Mesothelial cell of epicardium (in vitro differentiated cells): ENCODE measurements around the gene CD302. TPM values are rescaled to one million over a fixed set of nuclear protein-coding genes. Genes with fewer than 3 reads are reported as not detected.
"Not testable (repeated sequence)": the region's sequence is repeated elsewhere in the genome, so short reads cannot be mapped to it uniquely, and the experiment has no call there.

Experiments used
- DNase-seq, 2 experiments: peaks; one replicate each; pipeline ENCODE4 v3.0.0; 2021; ENCODE audit warnings: low spot score in 2 of 2; ENCODE audit not compliant: unreplicated experiment in 2 of 2
- H3K27ac Mint-ChIP-seq: 2 replicates; pipeline ENCODE4 v1.8.0; 2021; ENCODE audit warnings: mixed read lengths
- H3K27me3 Mint-ChIP-seq: 2 replicates; pipeline ENCODE4 v1.8.0; 2021; ENCODE audit warnings: low read depth, mixed read lengths
- H3K36me3 Mint-ChIP-seq: 2 replicates; pipeline ENCODE4 v1.8.0; 2021; ENCODE audit warnings: mixed read lengths
- H3K4me1 Mint-ChIP-seq: 2 replicates; pipeline ENCODE4 v1.8.0; 2021; ENCODE audit warnings: mixed read lengths
- H3K4me3 Mint-ChIP-seq: 2 replicates; pipeline ENCODE4 v1.8.0; 2021; ENCODE audit warnings: mild to moderate bottlenecking, moderate library complexity, mixed read lengths
- H3K9me3 Mint-ChIP-seq: 2 replicates; pipeline ENCODE4 v1.8.0; 2021; ENCODE audit warnings: mixed read lengths
- CTCF ChIP-seq: fragments of 200-600 bp; sonication (generic); IDR thresholded peaks from one replicate; pipeline ENCODE4 v1.5.0; 2021; ENCODE audit warnings: antibody characterized with exemption; ENCODE audit not compliant: unreplicated experiment
- total RNA-seq: library from RNA; stranded (reverse); gene quantifications from 3 replicates; pipeline ENCODE4 v1.2.1, GENCODE V29; 2021

The CD302 gene
- total RNA-seq, 1 donor from 2014 or later: 2.9 TPM

- Mint-ChIP-seq H3K36me3 (no peaks in the 10 kb centered on the region), H3K27ac (no peak overlapping the region), H3K4me1 (peaks cover 15% of the 10 kb centered on the region), H3K9me3 (peaks cover 6% of the 10 kb centered on the region), H3K27me3 (no peaks in the 10 kb centered on the region), H3K4me3 (no peak overlapping the region)
- TF ChIP-seq CTCF: no peak
- DNase-seq: no peak
Observed at GRCh38 chr2:159785195-159785594, 12.8 kb downstream of the CD302 start.

GRCh38 chr2:159784744-159785143, 13.3 kb downstream of the CD302 start:
- H3K4me1 Mint-ChIP-seq: peaks cover 15% of the 10 kb centered on the region
- not testable (repeated sequence) for H3K27ac Mint-ChIP-seq, DNase-seq, H3K36me3 Mint-ChIP-seq, H3K27me3 Mint-ChIP-seq, H3K4me3 Mint-ChIP-seq, H3K9me3 Mint-ChIP-seq

GRCh38 chr2:159783556-159783955, 14.5 kb downstream of the CD302 start:
- H3K9me3 Mint-ChIP-seq: peaks cover 2% of the 10 kb centered on the region
- DNase-seq: no peak
- TF ChIP-seq CTCF: no peak
- no peaks in the 10 kb centered on the region for H3K36me3 Mint-ChIP-seq
- no peak overlapping the region for H3K4me3 Mint-ChIP-seq
- no peaks in the 10 kb centered on the region for H3K27me3 Mint-ChIP-seq
- H3K27ac Mint-ChIP-seq: no peak overlapping the region
- H3K4me1 Mint-ChIP-seq: peaks cover 15% of the 10 kb centered on the region

GRCh38 chr2:159776321-159776720, 21.7 kb downstream of the CD302 start:
- Mint-ChIP-seq H3K27me3 (no peaks in the 10 kb centered on the region), H3K4me3 (no peak overlapping the region), H3K27ac (no peak overlapping the region), H3K9me3 (no peaks in the 10 kb centered on the region), H3K4me1 (no peaks in the 10 kb centered on the region), H3K36me3 (peaks cover 5% of the 10 kb centered on the region)
- DNase-seq: no peak
- no peak for TF ChIP-seq CTCF

GRCh38 chr2:159775021-159775420, 23.0 kb downstream of the CD302 start:
- no peak for TF ChIP-seq CTCF
- DNase-seq: no peak
- Mint-ChIP-seq H3K36me3 (peaks cover 8% of the 10 kb centered on the region), H3K9me3 (no peaks in the 10 kb centered on the region), H3K27me3 (no peaks in the 10 kb centered on the region), H3K27ac (no peak overlapping the region), H3K4me1 (no peaks in the 10 kb centered on the region), H3K4me3 (no peak overlapping the region)

GRCh38 chr2:159774370-159774990, 23.5 kb downstream of the CD302 start:
- H3K9me3 Mint-ChIP-seq: no peaks in the 10 kb centered on the region
- no peak for TF ChIP-seq CTCF

More at GRCh38 chr2:159774370-159774990, 23.5 kb downstream of the CD302 start:
- no peaks in the 10 kb centered on the region for H3K27me3 Mint-ChIP-seq
- H3K27ac Mint-ChIP-seq: no peak overlapping the region
- DNase-seq: no peak
- H3K4me1 Mint-ChIP-seq: no peaks in the 10 kb centered on the region
- no peak overlapping the region for H3K4me3 Mint-ChIP-seq
- H3K36me3 Mint-ChIP-seq: peaks cover 8% of the 10 kb centered on the region
